IPS-18a (cell line): ENCODE measurements around the gene AGL.
"Not testable (repeated sequence)": the region's sequence is repeated elsewhere in the genome, so short reads cannot be mapped to it uniquely, and the experiment has no call there.

Experiments
- H3K27ac ChIP-seq: one replicate; pipeline ENCODE4 v1.5.1; 2013; ENCODE audit warnings: low read length
- H3K27me3 ChIP-seq: one replicate; pipeline ENCODE4 v1.6.1; 2013; ENCODE audit warnings: mild to moderate bottlenecking, low read length; ENCODE audit not compliant: control insufficient read depth, insufficient read depth
- H3K36me3 ChIP-seq: one replicate; pipeline ENCODE4 v1.6.1; 2013; ENCODE audit warnings: low read depth, low read length; ENCODE audit not compliant: control insufficient read depth
- H3K4me1 ChIP-seq: one replicate; pipeline ENCODE4 v1.6.1; 2013; ENCODE audit warnings: low read depth, low read length; ENCODE audit not compliant: control insufficient read depth
- H3K4me3 ChIP-seq: one replicate; pipeline ENCODE4 v1.5.1; 2013; ENCODE audit warnings: low read length
- H3K9ac ChIP-seq: one replicate; pipeline ENCODE4 v1.6.1; 2013; ENCODE audit warnings: mild to moderate bottlenecking, low read length, moderate library complexity
- H3K9me3 ChIP-seq: one replicate; pipeline ENCODE4 v1.6.1; 2013; ENCODE audit warnings: low read depth, low read length; ENCODE audit not compliant: control insufficient read depth

Gene AGL

DNA sequence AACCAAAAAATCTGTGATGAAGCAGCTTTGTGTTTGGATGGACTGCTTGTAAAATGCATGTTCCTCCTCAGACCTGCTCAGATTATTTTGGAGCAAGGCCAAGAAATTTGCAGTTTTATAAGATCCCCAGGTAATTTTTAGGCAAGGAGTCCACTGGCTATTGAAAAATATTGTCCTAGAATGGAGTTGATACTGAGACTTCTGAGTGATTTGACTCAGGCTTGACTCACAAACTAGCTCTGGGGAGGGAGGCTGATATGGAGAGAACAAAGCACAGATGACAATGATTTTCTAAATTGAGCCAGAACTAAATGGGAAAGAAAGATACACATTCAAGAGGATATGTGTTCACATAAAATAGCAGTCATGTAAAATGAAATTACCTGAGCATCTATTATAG, 36.7 kb downstream of the AGL start:
- Histone ChIP-seq H3K9me3 (no peaks in the 10 kb centered on the region), H3K27me3 (no peaks in the 10 kb centered on the region), H3K36me3 (peaks cover 29% of the 10 kb centered on the region), H3K4me1 (no peaks in the 10 kb centered on the region), H3K27ac (no peak overlapping the region), H3K4me3 (no peak overlapping the region), H3K9ac (no peak overlapping the region)

DNA sequence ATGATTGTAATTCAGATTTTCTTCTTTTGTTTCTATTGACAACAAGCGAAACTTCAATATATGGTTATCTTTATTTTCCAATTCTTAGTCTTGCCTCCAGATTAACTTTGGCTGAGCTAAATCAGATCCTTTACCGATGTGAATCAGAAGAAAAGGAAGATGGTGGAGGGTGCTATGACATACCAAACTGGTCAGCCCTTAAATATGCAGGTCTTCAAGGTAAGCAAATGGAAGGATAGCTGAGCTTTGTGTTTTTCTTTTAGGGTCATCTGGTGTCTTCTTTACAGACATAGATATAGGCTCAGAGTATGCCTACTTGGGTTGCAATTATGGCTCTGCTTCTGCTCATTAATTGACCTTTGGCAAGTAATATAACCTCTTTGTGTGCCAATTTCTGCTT, 37.7 kb downstream of the AGL start:
- Histone ChIP-seq H3K9me3 (no peaks in the 10 kb centered on the region), H3K27ac (no peak overlapping the region), H3K4me1 (no peaks in the 10 kb centered on the region), H3K4me3 (no peak overlapping the region), H3K9ac (no peak overlapping the region), H3K36me3 (peaks cover 30% of the 10 kb centered on the region), H3K27me3 (no peaks in the 10 kb centered on the region)

DNA sequence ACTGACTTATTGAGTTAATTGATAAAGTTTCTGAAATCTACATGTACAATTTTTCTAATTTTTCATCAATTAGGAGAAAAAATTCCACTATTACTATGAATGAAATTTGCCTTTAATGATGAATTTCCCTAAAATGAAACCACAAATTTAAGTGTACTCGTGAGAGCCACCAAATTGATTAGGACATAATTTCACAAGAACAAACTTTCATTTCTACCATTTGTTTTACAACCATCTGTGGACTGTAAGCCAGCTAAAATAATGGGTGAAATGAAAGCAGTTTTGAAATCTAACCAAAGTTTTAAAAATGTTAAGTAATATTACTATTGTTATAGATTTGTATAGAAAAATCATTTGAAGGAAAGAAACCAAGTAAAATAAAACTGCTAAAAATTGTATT, 41.8 kb downstream of the AGL start:
- no peak overlapping the region for H3K27ac ChIP-seq
- H3K4me1 ChIP-seq = no peaks in the 10 kb centered on the region
- H3K4me3 ChIP-seq = no peak overlapping the region
- H3K27me3 ChIP-seq = no peaks in the 10 kb centered on the region
- no peaks in the 10 kb centered on the region for H3K9me3 ChIP-seq
- H3K9ac ChIP-seq = no peak overlapping the region
- H3K36me3 ChIP-seq = peaks cover 18% of the 10 kb centered on the region

DNA sequence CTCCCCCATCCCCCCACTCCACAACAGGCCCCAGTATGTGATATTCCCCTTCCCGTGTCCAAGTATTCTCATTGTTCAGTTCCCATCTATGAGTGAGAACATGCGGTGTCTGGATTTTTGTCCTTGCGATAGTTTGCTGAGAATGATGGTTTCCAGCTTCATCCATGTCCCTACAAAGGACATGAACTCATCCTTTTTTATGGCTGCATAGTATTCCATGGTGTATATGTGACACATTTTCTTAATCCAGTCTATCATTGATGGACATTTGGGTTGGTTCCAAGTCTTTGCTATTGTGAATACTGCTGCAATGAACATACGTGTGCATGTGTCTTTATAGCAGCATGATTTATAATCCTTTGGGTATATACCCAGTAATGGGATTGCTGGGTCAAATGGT, 53.1 kb downstream of the AGL start:
- H3K36me3 ChIP-seq, H3K27ac ChIP-seq, H3K9ac ChIP-seq, H3K4me1 ChIP-seq, H3K4me3 ChIP-seq, H3K27me3 ChIP-seq, H3K9me3 ChIP-seq: not testable (repeated sequence)

DNA sequence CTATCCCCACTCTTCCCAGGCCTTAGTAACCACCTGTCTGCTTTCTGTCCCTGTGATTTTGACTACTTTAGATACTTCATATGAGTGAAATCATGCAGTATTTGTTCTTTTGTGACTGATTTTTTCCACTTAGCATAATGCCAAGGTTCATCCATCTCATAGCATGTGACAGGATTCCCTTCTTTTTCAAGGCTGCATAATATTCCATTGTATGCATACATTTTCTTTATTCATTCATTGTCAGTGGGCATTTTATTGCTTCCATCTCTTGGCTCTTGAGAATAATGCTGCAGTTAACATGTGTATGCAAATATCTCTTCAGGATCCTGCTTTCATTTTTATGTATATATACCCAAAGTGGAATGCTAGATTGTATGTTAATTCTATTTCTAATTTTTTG, 56.4 kb downstream of the AGL start:
- H3K4me3 ChIP-seq = no peak overlapping the region
- no peaks in the 10 kb centered on the region for H3K27me3 ChIP-seq
- no peak overlapping the region for H3K9ac ChIP-seq

DNA sequence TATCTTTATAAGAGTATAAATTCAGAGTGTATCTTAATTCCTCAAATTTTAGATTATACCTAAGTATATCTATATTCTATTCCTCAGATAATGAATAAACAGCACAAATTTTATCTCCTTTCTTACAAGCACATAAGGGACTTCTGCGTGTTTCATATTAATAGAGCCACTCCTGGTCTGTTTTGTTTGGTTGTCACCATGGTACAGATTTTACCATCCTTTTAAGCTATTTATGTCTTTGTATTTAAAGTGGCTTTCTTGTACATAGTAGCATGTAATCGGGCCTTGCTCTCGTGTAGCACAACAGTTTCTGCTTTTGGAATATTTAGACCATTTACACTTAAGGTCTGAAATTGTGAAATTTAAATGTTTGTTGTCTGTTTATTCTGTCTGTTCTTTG, 67.1 kb downstream of the AGL start:
- Histone ChIP-seq H3K4me1 (no peaks in the 10 kb centered on the region), H3K27me3 (no peaks in the 10 kb centered on the region), H3K9me3 (no peaks in the 10 kb centered on the region), H3K4me3 (no peak overlapping the region), H3K27ac (no peak overlapping the region), H3K36me3 (peaks cover 3% of the 10 kb centered on the region), H3K9ac (no peak overlapping the region)

More for the DNA sequence above, 56.4 kb downstream of the AGL start:
- no peaks in the 10 kb centered on the region for H3K4me1 ChIP-seq
- H3K36me3 ChIP-seq = peaks cover 5% of the 10 kb centered on the region
- no peak overlapping the region for H3K27ac ChIP-seq
- H3K9me3 ChIP-seq = no peaks in the 10 kb centered on the region

DNA sequence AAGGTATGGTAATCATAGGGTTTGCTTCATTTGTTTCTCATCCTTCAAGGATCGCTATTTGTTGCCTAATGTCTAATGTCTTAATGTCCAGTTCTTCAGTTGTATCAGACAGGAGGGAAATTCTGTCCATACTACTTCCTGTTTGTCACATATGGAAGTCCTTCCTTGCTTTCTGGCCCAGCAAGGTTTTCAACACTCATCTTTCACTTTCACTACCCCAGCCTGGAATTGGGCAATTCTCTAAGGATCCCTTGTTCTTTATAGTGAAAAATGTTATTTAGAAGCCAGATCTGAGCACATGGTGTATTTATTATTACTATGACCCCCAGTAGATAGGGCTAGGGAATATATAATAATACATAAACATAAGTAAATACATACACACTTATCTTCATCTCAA, 69.1 kb downstream of the AGL start:
- no peaks in the 10 kb centered on the region for H3K9me3 ChIP-seq
- H3K27ac ChIP-seq = no peak overlapping the region
- no peak overlapping the region for H3K9ac ChIP-seq
- no peaks in the 10 kb centered on the region for H3K4me1 ChIP-seq
- no peaks in the 10 kb centered on the region for H3K36me3 ChIP-seq
- H3K27me3 ChIP-seq = no peaks in the 10 kb centered on the region
- no peak overlapping the region for H3K4me3 ChIP-seq

DNA sequence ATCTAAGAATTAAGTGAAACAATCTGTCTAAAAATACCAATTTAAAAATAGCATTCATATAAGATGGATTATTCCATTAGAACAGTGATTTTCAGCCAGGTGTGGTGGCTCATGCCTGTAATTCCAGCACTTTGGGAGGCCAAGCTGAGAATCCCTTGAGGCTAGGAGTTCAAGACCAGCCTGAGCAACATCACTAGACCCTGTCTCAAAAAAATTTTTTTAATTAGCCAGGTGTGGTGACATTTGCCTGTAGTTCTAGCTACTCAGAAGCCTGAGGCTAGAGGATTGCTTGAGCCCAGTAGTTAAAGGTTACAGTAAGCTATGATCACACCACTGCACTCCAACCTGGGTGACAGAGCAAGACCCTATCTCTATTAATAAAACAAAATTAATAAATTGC, 84.6 kb downstream of the AGL start:
- Histone ChIP-seq H3K4me3 (no peak overlapping the region), H3K4me1 (no peaks in the 10 kb centered on the region), H3K27ac (no peak overlapping the region), H3K9ac (no peak overlapping the region), H3K36me3 (no peaks in the 10 kb centered on the region), H3K9me3 (no peaks in the 10 kb centered on the region), H3K27me3 (no peaks in the 10 kb centered on the region)

DNA sequence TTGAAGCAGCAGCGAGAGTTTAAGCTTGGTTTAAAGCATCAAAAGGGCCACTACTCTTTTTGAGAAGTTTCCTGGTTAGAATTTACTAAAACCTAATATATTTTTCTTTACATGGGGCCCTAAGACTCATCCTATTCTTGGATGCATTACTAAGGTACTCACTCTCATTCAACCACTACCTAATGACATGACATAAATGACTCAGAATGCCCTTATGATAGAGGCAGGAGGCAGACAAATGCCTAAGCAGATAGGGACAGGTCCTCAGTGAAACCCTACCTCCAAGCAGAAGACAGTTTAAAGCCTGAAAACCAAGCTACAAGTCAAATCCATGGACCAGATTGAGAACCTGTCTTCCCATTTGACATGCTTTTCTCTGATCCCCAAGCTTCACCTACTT, 85.4 kb downstream of the AGL start:
- H3K4me1 ChIP-seq = no peaks in the 10 kb centered on the region
- no peaks in the 10 kb centered on the region for H3K27me3 ChIP-seq
- no peak overlapping the region for H3K27ac ChIP-seq
- no peak overlapping the region for H3K9ac ChIP-seq
- H3K36me3 ChIP-seq = no peaks in the 10 kb centered on the region
- H3K4me3 ChIP-seq = no peak overlapping the region
- no peaks in the 10 kb centered on the region for H3K9me3 ChIP-seq

DNA sequence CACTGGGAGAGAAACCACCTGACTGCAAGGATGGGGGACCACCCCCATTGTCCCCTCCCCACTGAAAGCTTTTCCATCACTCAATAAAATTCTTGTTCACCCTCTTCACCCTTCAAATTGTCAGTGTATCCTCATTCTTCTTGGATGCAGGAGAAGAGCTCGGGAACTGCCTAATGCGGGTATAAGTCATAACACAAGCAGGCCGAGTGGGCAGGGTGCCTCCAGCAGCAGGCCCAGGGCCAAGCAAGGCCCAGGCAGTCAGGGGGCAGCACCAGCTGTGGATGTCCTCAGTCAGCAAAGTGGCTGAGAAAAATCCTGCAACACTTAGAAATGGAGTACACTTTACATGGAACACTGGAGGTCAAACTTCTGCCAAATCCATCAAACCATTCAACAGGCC, 85.9 kb downstream of the AGL start:
- H3K4me1 ChIP-seq = no peaks in the 10 kb centered on the region
- H3K4me3 ChIP-seq = no peak overlapping the region
- H3K9ac ChIP-seq = no peak overlapping the region
- no peak overlapping the region for H3K27ac ChIP-seq
- H3K9me3 ChIP-seq = no peaks in the 10 kb centered on the region
- H3K27me3 ChIP-seq = no peaks in the 10 kb centered on the region
- H3K36me3 ChIP-seq = no peaks in the 10 kb centered on the region

DNA sequence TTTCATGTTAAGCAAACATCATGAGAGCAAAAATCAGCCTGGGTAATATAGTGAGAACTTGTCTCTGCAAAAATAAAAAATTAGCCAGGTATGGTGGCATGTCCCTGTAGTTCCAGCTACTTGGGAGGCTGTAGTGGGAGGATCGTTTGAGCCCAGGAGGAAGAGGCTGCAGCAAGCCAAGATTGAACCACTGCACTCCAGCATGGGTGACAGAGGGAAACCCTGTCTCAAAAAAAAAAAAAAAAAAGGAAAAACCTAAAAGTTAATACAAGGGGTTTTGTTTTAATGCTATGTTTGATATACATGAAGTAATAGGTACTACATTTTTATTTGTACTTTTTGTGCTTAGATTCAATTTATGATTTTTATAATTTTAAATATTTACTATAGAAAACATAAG, 92.6 kb downstream of the AGL start:
- Histone ChIP-seq H3K4me3 (no peak overlapping the region), H3K27ac (no peak overlapping the region), H3K27me3 (no peaks in the 10 kb centered on the region), H3K36me3 (no peaks in the 10 kb centered on the region), H3K4me1 (no peaks in the 10 kb centered on the region), H3K9ac (no peak overlapping the region), H3K9me3 (no peaks in the 10 kb centered on the region)

DNA sequence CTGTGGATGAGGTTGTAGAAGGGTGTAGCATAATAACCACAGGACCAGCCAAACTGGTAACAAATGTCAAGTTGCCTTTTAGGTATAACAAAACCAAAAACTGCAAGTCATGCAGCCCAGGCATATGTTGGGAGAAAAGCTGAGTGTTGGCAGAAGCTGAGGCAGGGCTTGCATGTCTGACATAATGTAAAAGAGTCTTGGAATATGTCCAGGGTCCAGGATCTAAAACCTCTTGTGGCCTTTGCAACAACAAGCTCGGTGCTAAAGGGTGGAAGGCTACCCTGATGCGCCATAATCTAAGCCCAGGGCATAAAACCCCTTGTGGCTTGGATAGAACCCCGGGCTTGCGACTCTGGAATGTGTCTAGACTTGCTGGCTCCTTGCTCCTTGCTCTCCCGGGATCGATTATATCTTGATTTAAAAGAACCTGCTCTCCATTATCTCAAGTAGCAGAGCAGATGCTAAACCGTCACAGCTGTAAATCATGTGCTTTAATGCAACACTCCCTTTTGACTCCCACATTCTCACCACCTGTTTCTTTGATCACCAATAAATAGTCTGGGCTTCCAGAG, 93.1 kb downstream of the AGL start:
- Histone ChIP-seq H3K4me1 (no peaks in the 10 kb centered on the region), H3K27ac (no peak overlapping the region), H3K9me3 (no peaks in the 10 kb centered on the region), H3K36me3 (no peaks in the 10 kb centered on the region), H3K4me3 (no peak overlapping the region), H3K9ac (no peak overlapping the region), H3K27me3 (no peaks in the 10 kb centered on the region)
